GM18517 (cell line): ENCODE data around the gene LAMB1.
"Not testable (repeated sequence)": the region's sequence is repeated elsewhere in the genome, so short reads cannot be mapped to it uniquely, and the experiment has no call there.

Experiments
- ATAC-seq: cut with Tn5 transposase; IDR thresholded peaks from one replicate; pipeline ENCODE4 v1.9.1; 2021; ENCODE audit warnings: mild to moderate bottlenecking, moderate library complexity; ENCODE audit not compliant: unreplicated experiment

Gene LAMB1

DNA sequence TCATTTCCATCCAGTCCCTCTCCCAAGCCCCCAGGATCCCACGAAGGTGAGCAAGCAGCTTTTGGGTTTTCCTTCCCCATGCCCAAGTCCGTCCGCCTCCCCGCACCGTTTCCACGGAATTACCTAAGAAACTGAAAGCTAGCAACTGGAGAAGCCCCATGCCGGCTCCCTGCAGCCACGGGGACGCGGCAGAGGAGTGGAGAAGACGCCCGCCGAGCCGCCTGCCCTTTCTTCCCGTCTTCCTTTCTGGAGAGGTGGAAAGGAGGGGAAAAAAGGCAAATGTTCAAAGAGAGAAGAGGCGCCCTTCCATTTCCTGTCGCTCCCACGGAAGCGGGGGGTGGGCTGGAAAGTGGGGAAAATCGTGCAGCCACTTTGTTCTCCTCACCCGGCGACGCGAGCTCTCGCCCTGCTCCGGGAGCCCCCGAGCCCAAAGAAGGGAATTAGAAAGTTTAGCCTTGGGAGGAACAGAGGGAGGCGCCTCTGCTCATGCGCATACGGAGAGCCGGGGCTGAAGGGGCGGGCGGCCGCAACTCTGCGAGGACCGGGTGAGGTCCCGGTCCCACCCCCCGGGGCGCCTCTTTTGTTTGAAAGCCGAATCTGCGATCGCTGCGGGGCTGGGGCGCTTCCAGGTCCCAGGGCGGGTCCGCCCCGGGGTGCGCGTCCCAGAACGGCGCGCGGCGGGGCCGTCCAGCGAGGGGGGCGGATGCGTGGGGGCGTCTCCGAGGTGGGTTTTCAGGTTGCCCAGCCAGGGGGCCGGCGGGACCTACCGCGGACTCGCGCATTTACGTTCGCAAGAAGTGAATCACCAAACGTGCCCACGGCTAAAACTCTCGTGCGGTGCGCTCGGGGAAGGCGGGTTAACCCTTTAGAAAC is at the start of gene LAMB1:
Gene LAMB1 (minus strand): TSS at position 436 of the 873 bp plus-strand sequence. CDS start 276 bp downstream, at position 160.
- ATAC-seq: no peak

DNA sequence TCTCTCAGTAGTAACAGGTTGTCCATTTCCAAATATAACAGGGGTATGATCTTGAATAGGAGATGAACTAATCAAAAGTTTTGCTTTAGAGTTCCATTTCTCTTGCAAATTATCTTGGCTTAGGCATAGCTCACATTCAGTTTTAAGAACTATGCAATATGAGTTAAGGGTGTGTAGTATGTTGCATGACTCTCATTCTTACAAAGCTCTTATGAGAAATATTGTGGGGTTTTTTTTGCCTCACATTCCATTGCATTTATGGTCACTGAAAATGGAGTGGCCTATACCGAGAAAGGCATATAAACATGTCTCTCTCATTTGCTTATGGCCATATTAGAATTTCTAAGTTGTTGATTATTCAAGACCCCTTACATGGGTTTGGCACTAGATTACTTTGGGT is 48.5 kb upstream of the LAMB1 start:
- no peak for ATAC-seq

- ATAC-seq: no peak
These were observed 47.0 kb upstream of the LAMB1 start for GRCh38 chr7:108049962-108050361.

DNA sequence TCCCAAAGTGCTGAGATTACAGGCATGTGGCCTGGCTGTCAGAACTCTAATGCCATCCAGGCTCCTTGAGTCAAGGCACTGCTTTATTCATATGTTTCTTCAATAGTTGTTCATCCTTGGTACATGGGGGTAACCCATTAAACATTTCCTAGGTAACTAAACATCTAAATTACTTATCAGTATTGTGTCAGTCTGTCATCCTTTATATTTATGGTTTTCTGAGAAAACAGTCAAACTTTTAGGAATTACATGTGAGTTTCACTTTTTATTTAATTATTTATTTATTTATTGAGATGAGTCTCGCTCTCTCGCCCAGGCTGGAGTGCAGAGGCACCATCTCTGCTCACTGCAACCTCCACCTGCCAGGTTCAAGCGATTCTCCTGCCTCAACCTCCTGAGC is 45.5 kb upstream of the LAMB1 start:
- no peak for ATAC-seq

GRCh38 chr7:108046952-108047506 is 44.1 kb upstream of the LAMB1 start:
- ATAC-seq: no peak

GRCh38 chr7:108045669-108046068 is 42.7 kb upstream of the LAMB1 start:
- ATAC-seq: no peak

DNA sequence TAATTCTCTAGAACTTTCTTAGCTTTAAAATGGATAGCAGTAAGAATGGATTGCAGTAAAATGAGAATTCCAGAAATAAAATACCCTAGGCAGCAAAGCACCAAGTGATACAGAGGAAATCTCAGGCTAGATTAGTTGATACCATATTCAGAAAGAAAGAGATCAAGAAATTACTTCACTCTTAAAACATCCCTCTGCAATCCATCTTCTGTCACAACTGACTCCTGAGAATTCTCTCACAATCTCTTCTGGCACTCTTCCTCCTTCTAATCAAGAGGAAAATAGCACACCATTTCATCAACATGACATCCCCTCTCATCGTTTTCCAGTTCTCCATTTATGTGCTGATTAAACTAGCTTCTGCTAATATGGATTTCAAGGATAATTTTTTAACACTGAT is 42.2 kb upstream of the LAMB1 start:
- ATAC-seq: no peak

GRCh38 chr7:108044345-108044744 is 41.4 kb upstream of the LAMB1 start:
- no peak for ATAC-seq

GRCh38 chr7:108038986-108039385 is 36.0 kb upstream of the LAMB1 start:
- ATAC-seq: no peak

- no peak for ATAC-seq
These were observed 34.8 kb upstream of the LAMB1 start for GRCh38 chr7:108037741-108038140.

- no peak for ATAC-seq
These were observed 34.2 kb upstream of the LAMB1 start for GRCh38 chr7:108037140-108037539.

GRCh38 chr7:108034586-108034985 is 31.6 kb upstream of the LAMB1 start:
- no peak for ATAC-seq

DNA sequence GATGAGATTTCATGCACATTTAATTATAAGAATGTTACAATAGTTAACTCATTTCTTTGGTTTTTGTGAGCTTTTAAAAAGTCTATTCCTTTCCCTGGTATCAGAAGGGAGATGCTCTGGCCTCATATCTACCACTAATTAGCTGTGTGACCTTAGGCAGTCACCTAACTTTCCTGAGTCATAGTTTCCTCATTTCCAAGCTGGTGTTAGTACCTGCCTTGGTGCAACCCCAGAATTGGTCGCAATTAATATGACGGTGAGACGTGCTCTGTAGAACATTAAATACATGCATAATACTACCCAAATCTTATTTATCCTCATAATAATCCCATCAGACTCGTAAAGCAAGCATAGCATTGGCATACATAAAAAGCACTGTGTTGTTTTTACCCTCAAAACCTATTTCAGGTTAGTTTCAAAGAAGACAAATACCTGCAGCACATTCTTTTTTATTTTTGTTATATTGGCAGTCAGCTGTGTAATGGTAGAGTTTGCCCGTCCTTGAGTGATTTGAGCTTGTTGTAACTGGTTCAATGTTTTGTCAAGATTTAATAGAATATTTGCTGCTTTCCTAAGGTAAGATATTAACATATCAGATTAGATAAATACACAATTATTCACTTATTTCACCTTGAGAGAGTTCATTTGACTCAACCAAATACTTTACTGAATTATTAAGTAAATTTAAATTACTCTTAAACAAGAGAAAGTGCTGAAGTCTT is 31.0 kb upstream of the LAMB1 start:
- no peak for ATAC-seq

GRCh38 chr7:108033309-108033708 is 30.3 kb upstream of the LAMB1 start:
- ATAC-seq: not testable (repeated sequence)

DNA sequence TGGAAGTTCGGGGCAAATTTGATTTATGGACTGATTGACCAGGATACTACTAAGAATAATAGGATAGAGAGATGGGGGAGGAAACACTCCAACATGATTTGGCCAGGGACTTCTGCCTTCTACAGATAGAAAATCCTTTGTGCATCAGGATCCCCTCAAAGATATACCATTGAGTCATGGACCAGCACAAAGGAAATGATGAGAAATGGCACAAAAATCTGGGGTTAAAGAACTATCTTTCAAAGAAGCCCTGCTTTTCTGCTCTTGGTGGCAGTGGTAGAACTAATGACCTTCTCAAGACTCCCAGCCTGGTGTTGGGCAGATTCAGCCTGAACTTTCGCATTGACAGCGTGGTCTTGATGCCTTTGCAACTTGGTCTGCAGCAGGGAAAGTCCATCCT is 27.6 kb upstream of the LAMB1 start:
- no peak for ATAC-seq

DNA sequence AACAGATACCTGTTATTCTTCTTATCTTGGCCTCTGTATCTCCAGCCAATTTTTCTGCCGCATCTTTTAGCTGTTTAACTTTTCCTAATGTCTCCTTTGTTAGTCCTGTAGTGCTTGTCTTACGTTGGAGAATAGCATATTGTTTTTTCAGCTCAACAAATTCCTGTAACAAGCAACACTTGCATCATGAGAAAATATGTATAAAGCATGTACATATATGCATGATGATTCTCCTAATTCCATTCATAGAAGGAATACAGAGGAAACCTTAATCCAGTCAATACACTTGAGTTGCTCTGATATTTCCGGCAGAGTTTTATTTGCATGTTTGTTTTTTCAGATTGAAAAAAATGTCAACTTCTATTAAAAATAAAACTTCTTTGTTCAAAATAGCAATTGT is 26.1 kb upstream of the LAMB1 start:
- no peak for ATAC-seq

DNA sequence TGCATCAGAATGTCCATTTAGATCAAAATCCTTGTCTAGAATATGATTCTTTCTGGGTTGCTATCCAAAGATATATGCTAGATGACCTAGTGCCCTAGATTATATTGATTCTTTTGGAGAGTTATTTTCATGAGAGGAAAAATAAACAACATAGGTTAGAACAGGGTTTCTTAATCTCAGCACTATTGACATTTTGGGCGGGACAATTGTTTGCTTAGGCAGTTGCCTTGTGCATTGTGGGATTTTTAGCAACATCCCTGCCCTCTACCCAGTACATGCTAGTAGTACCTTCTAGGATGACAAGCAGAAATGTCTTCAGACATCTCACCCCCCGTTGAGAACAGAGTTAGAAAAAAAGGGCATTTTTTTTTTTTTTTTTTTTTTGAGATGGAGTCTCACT is 25.1 kb upstream of the LAMB1 start:
- ATAC-seq: no peak

- ATAC-seq: no peak
These were observed 24.3 kb upstream of the LAMB1 start for GRCh38 chr7:108027239-108027638.

- no peak for ATAC-seq
These were observed 23.7 kb upstream of the LAMB1 start for GRCh38 chr7:108026647-108027046.

- no peak for ATAC-seq
These were observed 23.2 kb upstream of the LAMB1 start for GRCh38 chr7:108026116-108026515.

DNA sequence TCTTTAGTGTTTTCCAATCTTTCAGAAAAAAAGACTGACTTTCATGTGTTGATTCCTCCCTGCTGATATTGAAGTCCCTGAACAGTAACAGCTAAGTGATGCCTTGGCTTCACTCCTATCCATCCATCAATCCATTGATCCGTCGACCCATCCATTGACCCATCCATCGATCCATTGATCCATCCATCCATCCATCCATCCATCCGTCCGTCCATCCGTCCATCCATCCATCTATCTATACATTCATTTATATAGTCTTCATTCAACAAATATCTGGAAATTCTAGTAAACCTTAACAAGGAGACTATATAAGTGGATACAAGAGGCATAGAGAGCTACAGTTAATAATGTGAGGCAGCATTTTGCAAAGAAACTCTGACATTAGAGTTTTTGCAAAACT is 21.6 kb upstream of the LAMB1 start:
- ATAC-seq: no peak

GRCh38 chr7:108020585-108020984 is 17.6 kb upstream of the LAMB1 start:
- ATAC-seq: no peak
